ENCODE data around the gene TMEM205.

- TF ChIP-seq CTCF (IDR thresholded peaks at IDR 0.05; ENCODE audit: low read depth, low read length, poor library complexity, severe bottlenecking) (no peak), EZH2phosphoT487 (IDR thresholded peaks at IDR 0.05; ENCODE audit: borderline replicate concordance, low read length) (no peak)
Observed at GRCh38 chr19:11379857-11380350, 33.8 kb upstream of the TMEM205 start.
